Brain pericyte (primary cell): ENCODE measurements around the gene PMIS2.
A peak's percentile ranks its signal among the peaks of the same experiment; 100 is the strongest.

ENCODE experiments used
- DNase-seq: peaks from one replicate; pipeline ENCODE4 v3.0.0-alpha.2; 2012; ENCODE audit warnings: low read depth, low spot score

PMIS2 gene

GRCh38 chr19:35585848-35586247 is at the start of gene PMIS2:
Gene PMIS2 (plus strand): TSS chr19:35586173. CDS start chr19:35586260, 87 bp downstream.
- no peak for DNase-seq

DNA sequence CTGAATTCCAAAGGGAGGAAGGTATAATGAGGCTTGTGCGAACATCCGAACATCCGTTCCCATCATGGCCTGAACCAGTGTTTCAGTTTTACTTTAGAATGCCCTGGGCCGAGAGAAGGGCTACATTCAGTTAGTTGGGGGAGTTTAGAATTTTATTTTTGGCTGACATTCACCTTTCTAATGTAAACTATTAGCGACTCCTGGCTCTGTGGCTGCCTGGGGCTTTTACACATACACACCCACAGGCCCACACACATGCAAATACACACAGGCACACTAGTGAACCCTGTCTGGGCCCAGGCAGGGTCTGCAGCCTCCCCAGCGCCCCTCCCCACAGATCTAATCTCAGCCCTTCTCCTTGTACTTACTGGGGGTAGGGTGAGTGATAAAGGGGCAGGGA is 46.7 kb upstream of the PMIS2 start:
- DNase-seq, result no peak

GRCh38 chr19:35539850-35540249 is 46.1 kb upstream of the PMIS2 start:
- no peak for DNase-seq

GRCh38 chr19:35540356-35540927 is 45.5 kb upstream of the PMIS2 start:
- no peak for DNase-seq

DNA sequence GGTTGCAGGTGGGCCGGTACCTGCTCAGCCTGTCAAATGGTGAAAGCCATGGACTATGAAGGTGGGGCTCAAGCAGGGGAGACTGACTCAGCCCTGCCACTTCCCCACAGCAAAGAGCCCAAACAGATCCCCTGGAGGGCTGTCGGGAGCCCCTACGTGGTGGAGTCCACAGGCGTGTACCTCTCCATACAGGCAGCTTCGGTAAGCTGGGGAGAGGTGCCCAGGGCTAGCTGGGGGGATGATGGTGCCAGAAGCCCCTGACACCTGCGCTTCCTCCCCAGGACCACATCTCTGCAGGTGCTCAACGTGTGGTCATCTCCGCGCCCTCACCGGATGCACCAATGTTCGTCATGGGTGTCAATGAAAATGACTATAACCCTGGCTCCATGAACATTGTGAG is 43.8 kb upstream of the PMIS2 start:
- DNase-seq, result no peak

GRCh38 chr19:35543280-35544109 is 42.5 kb upstream of the PMIS2 start:
- DNase-seq, result no peak

DNA sequence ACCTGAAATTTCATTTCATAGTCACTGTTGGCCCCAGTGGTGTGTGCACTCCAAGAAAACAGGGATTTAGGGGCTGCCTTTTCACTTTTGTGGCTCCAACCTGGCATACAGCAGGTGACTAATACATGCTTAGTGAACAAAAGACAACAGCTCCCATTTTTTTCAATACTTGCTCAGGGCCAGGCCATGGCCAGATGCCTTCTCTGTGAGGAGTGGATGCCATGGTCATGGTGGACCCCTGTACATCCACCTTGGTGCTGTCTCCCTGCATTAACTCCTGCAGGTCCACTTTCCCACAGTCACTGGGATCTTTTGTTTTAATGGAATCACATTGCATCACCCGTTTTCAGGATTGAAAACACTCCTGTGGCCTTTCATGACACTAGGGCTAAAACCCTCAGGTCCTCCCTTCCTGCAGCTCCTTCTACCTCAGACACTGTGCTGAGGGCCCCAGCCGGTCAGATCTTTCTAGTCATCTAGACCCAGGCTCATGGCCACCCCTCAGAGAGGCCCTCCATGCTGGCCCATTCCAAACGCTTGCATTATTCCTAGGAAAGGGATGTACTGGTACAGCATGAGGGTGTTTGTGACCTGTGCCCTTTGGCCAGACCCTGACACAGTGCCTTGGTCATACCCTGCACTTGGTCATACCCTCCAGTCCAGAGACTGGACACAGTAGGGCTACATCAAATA is 41.7 kb upstream of the PMIS2 start:
- no peak for DNase-seq

- peak; percentile 36 for DNase-seq
Observed at GRCh38 chr19:35545001-35545854, 40.7 kb upstream of the PMIS2 start, which contains the start of gene TMEM147. Gene TMEM147 (plus strand): TSS chr19:35545626. CDS start chr19:35545740, 114 bp downstream.

DNA sequence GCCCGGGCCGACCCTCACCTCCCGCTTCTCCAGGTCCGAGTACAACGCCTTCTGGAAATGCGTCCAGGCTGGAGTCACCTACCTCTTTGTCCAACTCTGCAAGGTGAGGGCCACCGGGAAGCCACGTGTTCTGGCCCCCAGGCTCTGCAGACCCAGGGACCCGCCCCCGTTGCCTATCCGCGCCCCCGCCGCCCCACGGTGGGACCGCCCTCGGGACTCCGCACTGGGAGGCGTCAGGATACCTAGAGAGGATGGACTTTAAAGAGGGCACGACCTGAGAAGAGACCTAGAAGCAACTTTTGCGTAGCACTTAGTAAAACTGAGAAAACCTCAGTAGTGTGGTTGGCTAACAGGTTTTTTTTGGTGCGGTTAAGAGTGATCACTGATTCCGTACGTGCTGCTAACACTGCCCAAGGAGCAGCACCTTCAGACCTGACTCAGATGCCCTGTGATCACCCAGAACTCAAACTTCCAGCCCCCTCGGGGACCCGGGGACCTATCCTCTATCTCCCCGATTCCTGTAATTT is 40.1 kb upstream of the PMIS2 start:
- DNase-seq, result no peak

GRCh38 chr19:35546532-35546931 is 39.4 kb upstream of the PMIS2 start:
- DNase-seq, result no peak

DNA sequence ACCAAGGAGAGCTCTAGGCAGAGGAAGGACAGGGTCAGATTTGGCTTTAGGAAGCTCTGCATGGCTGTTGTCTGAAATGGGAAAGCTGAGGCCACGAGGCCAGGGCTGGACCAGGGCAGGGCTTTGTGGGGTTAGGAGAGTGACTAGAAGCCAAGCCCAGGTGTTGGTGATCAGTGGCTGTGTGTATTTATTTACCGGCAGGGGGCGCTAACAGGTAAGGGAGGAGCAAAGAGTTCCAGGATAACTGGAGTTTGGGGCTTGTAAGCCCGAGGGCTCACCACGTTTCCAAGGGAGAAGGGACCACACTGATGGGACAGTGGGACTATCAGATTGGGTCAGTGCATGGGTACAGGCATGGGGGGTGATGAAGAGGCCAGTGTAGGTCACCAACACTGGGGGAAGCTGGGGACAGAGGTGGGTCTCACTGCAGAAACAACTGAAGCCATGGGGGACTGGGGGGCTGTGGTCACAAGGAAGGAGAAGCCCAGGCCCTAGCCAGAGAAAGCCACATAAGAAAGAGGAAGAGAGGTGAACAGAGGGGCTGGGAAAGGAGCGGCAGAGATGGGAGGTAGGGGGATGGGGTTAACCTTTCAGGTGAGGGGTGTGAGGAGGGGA is 36.7 kb upstream of the PMIS2 start:
- no peak for DNase-seq

DNA sequence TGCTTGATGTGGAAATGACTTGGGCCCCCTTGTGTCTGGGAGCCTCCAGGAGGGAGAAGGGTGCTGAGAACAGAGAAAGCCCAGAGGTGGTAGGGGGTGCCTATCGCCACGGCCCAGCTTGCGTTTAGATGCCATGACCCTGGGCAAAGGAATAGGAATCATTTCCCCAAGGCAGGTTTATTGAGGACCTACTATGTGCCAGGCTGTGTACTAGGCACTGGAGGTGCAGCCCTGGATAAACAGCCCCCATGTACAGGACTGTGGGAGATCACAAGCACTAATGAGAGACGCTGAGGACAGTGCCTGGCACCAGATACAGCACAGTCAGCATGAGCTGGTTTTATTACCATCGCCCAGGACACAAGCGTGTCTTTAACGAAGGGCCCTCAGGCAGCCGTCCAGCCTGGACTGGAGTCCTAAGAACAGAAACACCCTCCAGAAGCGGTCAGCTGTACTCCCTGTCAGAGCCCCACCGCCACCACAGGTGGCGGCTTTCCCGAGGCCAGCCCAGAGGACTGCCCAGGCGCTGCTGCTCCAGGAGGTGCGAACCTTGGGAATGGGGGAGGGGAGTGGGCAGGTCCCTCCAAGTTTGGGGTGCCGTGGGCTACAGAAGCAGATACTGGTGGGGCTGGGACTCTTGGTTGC is 36.0 kb upstream of the PMIS2 start:
- DNase-seq, result no peak

DNA sequence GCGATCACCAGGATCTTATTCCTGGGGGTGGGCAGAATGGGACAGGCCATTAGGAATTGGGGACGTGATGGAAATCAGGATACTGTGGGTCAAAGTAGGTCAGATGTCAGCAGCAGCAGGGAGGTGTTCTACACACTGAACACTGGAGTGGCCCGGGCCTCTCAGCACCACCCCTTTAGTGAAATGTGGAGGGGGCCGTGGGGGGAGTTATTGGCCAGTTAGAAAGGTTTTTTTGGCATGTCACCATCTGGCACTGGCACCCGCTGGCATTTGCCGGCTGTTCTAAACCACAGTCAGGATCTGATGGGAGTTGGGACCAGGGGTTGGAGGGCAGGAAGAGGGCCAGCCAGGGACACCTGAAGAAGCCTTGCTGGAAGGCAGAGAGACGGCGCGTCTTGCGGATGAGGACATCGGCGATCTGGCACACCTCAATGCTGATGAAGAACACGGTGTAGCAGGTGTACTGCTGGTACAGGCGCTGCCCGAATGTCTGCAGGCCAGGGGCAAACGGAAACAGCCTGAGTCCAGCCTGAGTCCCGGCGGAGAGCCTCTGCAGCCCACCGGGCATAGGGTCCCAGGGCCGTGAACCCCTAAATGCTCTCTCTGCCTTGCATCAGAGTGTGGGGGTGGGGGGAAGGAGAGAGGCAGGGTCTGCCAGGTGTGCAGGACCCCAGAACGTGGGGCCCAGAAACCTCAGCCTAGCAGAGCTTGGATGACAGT is 34.7 kb upstream of the PMIS2 start:
- DNase-seq, result no peak

GRCh38 chr19:35552534-35553384 is 33.2 kb upstream of the PMIS2 start:
- DNase-seq, result no peak

DNA sequence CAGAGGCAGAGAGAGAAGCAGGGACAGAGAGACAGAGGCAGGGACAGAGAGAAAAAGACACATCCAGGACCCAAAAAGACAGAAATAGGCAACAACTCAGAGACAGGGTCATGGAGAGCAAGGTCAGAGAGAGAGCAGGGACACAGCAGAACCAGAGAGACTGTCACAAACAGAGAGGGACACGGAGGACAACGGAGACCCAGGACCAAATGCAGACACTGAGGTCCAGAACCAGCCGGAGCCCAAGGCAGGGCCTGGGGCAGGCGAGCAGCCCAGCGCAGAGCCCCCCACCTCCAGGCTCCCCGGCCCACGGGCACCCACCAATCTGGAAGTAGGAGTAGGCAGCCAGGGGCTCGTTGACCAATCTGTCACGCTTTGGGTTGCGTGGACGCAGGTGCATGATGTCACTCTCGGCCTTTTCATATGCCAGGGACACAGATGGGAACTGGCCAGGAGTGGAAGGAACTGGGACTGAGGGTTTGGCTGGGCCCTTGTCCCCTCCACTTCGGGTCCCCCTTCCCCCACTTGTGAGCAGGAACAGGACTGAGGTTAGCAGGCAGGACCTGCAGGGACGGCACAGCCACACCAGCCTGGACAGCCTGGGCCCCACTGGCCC is 32.5 kb upstream of the PMIS2 start:
- no peak for DNase-seq

DNA sequence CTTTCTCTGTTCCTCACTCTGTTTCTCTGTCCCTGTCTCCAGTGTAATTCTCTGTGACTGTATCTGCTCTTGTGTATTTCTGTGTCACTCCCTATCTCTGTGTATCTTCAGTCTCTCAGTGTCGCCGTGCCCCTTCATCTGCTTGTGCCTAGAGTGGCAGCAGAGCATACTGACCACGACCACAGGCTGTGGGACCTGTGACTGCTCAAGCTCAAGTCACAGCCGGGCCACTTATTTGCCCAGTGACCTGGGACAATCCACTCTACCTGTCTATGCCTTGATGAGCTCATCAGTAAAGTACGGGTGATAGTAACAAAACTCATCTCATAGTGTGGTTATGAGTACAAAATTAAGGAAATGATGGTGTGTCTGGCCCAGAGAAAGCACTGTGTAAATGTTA is 31.9 kb upstream of the PMIS2 start:
- no peak for DNase-seq

- DNase-seq, result no peak
Observed at GRCh38 chr19:35555301-35556005, 30.5 kb upstream of the PMIS2 start.
